ENCODE data around the gene PCDH9.
"Not testable (repeated sequence)": the region's sequence is repeated elsewhere in the genome, so short reads cannot be mapped to it uniquely, and the experiment has no call there.

The PCDH9 gene

DNA sequence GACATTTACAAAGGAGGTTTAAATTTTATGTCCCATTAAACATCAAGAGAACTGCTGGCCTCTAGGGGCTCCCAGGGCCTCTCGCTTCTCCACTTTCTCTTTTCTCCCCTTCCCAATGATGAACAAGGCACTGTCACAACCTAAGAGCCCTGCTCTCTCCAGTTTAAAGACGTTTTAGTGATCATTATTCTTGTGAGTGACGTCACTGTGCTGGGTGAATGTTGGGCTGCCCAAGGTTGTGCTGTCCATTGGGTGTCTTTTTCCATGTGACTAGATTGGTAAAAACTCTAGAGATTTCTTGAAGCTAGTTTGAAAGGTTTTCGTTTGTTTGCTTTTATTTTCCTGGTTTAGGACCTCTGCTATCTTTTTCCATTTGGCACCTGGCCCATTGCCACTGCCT is 602.6 kb downstream of the PCDH9 start:
- no peaks in the 10 kb centered on the region for H3K36me3 ChIP-seq (ENCODE audit: low read depth)
- ATAC-seq (ENCODE audit: low read depth) (no peak), DNase-seq (ENCODE audit: low spot score) (no peak)
- H3K27ac ChIP-seq (ENCODE audit: poor library complexity, severe bottlenecking) = no peak overlapping the region
- no peaks in the 10 kb centered on the region for H3K4me1 ChIP-seq (ENCODE audit: insufficient read depth, poor library complexity, severe bottlenecking)
- no peak overlapping the region for H3K4me3 ChIP-seq (ENCODE audit: severe bottlenecking)
- H3K9me3 ChIP-seq (ENCODE audit: severe bottlenecking) = no peaks in the 10 kb centered on the region
- no peaks in the 10 kb centered on the region for H3K27me3 ChIP-seq (ENCODE audit: insufficient read depth, poor library complexity, severe bottlenecking)
- TF ChIP-seq CTCF (IDR thresholded peaks at IDR 0.05; ENCODE audit: poor library complexity, severe bottlenecking) = no peak

DNA sequence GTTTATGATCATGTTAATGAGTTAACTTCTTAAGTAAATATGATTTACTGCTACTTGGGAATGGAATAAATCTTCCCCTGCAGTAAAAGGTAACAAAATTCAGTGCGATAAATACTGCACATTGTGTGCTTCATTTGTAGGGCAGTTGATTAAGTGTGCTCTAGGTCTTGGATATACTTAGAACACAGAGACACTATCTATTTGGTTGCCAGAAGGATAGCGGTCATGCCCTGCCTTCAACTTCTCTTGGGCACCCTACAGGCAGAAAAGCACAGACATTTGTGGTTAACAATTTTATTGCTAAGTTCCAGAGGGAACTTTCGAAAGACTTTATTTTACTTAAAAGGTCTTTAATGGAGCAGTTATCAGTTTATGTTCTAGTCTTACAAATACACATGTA is 605.8 kb downstream of the PCDH9 start:
- ATAC-seq (ENCODE audit: low read depth) = no peak
- Histone ChIP-seq H3K36me3 (ENCODE audit: low read depth) (no peaks in the 10 kb centered on the region), H3K9me3 (ENCODE audit: severe bottlenecking) (no peaks in the 10 kb centered on the region), H3K4me1 (ENCODE audit: insufficient read depth, poor library complexity, severe bottlenecking) (no peaks in the 10 kb centered on the region), H3K27ac (ENCODE audit: poor library complexity, severe bottlenecking) (no peak overlapping the region), H3K4me3 (ENCODE audit: severe bottlenecking) (no peak overlapping the region), H3K27me3 (ENCODE audit: insufficient read depth, poor library complexity, severe bottlenecking) (no peaks in the 10 kb centered on the region)
- TF ChIP-seq CTCF (IDR thresholded peaks at IDR 0.05; ENCODE audit: poor library complexity, severe bottlenecking) = no peak
- no peak for DNase-seq (ENCODE audit: low spot score)

DNA sequence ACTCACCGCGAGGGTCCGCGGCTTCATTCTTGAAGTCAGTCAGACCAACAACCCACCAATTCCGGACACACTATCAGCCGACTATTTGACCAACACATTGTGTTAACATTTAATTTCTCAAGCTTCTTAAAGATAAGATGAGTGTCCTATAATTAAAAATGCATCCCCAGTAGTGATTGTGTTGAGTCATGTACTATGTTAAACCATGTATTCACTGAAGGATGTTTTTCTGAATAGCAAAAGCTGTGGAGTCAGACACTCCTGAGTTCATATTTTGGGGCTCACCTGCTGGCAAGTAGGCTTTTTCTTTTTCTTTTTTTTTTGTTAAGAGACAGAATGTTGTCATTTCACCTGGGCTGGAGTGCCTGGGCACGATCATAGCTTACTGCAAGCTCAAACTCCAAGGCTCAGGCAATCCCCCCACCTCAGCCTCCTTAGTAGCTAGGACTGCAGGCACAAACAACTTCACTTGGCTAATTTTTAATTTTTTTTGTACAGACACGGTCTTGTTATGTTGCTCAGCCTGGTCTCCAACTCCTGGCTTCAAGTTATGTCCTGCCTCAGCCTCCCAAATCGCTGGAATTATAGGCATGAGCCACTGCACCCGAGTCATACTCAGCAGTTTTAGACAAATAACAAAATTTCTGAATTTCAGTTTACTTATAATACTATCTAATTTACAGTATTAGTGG is 606.9 kb downstream of the PCDH9 start:
- Histone ChIP-seq H3K27me3 (ENCODE audit: insufficient read depth, poor library complexity, severe bottlenecking) (no peaks in the 10 kb centered on the region), H3K4me3 (ENCODE audit: severe bottlenecking) (no peak overlapping the region), H3K4me1 (ENCODE audit: insufficient read depth, poor library complexity, severe bottlenecking) (no peaks in the 10 kb centered on the region), H3K36me3 (ENCODE audit: low read depth) (no peaks in the 10 kb centered on the region), H3K27ac (ENCODE audit: poor library complexity, severe bottlenecking) (no peak overlapping the region), H3K9me3 (ENCODE audit: severe bottlenecking) (no peaks in the 10 kb centered on the region)
- no peak for TF ChIP-seq CTCF (IDR thresholded peaks at IDR 0.05; ENCODE audit: poor library complexity, severe bottlenecking)
- DNase-seq (ENCODE audit: low spot score) (no peak), ATAC-seq (ENCODE audit: low read depth) (no peak)

- DNase-seq (ENCODE audit: low spot score) = not testable (repeated sequence)
Observed at GRCh38 chr13:66621906-66622447, 608.2 kb downstream of the PCDH9 start.

DNA sequence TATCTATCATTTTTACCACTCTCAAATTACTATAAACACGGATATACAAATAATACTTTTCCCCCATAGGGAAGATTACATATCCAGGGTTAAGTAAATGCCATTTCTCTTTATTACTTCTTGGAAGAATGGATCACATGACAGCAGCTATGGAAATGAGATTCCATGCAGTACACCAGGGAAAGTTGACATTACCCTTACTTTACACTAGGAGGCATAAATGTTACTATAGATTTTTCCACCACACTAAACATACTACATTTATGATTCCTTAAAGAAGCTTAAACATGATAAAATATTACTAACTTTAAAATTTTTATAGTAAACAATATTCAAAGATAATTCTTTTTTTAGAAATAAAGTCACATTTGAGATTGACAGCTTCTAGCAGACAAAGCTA is 611.4 kb downstream of the PCDH9 start:
- Histone ChIP-seq H3K36me3 (ENCODE audit: low read depth) (no peaks in the 10 kb centered on the region), H3K9me3 (ENCODE audit: severe bottlenecking) (no peaks in the 10 kb centered on the region), H3K4me1 (ENCODE audit: insufficient read depth, poor library complexity, severe bottlenecking) (no peaks in the 10 kb centered on the region), H3K4me3 (ENCODE audit: severe bottlenecking) (no peak overlapping the region), H3K27ac (ENCODE audit: poor library complexity, severe bottlenecking) (no peak overlapping the region), H3K27me3 (ENCODE audit: insufficient read depth, poor library complexity, severe bottlenecking) (no peaks in the 10 kb centered on the region)
- ATAC-seq (ENCODE audit: low read depth) (peak; percentile 58; the same call in 1 of the 3 replicates), DNase-seq (ENCODE audit: low spot score) (no peak)
- TF ChIP-seq CTCF (IDR thresholded peaks at IDR 0.05; ENCODE audit: poor library complexity, severe bottlenecking) = peak; percentile 62

More at GRCh38 chr13:66621906-66622447, 608.2 kb downstream of the PCDH9 start:
- not testable (repeated sequence) for ATAC-seq (ENCODE audit: low read depth); H3K36me3 ChIP-seq (ENCODE audit: low read depth); H3K4me1 ChIP-seq (ENCODE audit: insufficient read depth, poor library complexity, severe bottlenecking); H3K9me3 ChIP-seq (ENCODE audit: severe bottlenecking); H3K4me3 ChIP-seq (ENCODE audit: severe bottlenecking); H3K27ac ChIP-seq (ENCODE audit: poor library complexity, severe bottlenecking); H3K27me3 ChIP-seq (ENCODE audit: insufficient read depth, poor library complexity, severe bottlenecking)
